Breast epithelium (tissue), 3 donors: ENCODE measurements around the gene HSPB6.

ENCODE experiments used
- POLR2AphosphoS5 ChIP-seq, 3 donors: sonication (generic); formaldehyde crosslinking; IDR thresholded peaks; one replicate each; pipeline ENCODE4 v1.6.1; 2017; ENCODE audit warnings: antibody characterized with exemption in 3 of 3
- TF ChIP-seq, protein P1 (sequence below), 3 donors: fragments of 450-650 bp; IDR thresholded peaks; one replicate each; pipeline ENCODE4 v1.5.1; 2016 to 2017; ENCODE audit warnings: antibody characterized with exemption in 3 of 3, mild to moderate bottlenecking in 3 of 3, moderate library complexity in 3 of 3

DNA sequence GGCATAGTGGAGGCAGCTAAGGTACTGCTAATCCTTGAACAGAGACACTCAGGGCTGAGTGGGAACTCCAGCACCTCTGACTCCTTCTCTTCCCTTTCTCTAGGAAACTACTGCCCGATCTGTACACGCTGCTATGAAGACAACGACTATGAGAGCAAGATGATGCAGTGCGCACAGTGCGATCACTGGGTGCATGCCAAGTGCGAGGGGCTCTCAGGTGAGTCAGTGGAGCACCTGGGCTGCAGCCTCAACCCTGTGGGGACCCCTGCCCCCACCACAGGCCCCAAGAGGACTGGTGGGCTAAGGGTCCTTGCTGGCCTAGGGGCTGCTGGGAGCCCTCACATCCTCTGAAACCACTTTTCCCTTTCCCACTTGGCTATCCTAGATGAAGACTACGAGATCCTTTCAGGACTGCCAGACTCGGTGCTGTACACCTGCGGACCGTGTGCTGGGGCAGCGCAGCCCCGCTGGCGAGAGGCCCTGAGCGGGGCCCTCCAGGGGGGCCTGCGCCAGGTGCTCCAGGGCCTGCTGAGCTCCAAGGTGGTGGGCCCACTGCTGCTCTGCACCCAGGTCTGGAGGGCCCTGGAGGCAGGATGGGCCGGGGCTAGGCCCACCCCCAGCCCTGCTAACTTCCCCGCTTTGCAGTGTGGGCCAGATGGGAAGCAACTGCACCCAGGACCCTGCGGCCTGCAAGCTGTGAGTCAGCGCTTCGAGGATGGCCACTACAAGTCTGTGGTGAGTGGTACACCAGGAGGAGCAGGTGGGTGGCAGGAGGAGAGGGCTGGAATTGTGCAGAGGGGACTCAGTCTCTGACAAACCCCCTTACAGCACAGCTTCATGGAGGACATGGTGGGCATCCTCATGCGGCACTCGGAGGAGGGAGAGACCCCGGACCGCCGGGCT, 29.5 kb downstream of the HSPB6 start:
- TF ChIP-seq, protein P1, sequence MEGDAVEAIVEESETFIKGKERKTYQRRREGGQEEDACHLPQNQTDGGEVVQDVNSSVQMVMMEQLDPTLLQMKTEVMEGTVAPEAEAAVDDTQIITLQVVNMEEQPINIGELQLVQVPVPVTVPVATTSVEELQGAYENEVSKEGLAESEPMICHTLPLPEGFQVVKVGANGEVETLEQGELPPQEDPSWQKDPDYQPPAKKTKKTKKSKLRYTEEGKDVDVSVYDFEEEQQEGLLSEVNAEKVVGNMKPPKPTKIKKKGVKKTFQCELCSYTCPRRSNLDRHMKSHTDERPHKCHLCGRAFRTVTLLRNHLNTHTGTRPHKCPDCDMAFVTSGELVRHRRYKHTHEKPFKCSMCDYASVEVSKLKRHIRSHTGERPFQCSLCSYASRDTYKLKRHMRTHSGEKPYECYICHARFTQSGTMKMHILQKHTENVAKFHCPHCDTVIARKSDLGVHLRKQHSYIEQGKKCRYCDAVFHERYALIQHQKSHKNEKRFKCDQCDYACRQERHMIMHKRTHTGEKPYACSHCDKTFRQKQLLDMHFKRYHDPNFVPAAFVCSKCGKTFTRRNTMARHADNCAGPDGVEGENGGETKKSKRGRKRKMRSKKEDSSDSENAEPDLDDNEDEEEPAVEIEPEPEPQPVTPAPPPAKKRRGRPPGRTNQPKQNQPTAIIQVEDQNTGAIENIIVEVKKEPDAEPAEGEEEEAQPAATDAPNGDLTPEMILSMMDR (IDR thresholded peaks at IDR 0.05): no peak
- TF ChIP-seq POLR2AphosphoS5 (IDR thresholded peaks at IDR 0.05): no peak
